Activated naive CD8-positive, alpha-beta T cell treated with anti-CD3 and anti-CD28 coated beads, Interleukin-2, amount 10 ng/mL, durations not matched to agents 7 days and 5 days (primary cell): Measurements from ENCODE around the gene IL24. TPM values are rescaled to one million over a fixed set of nuclear protein-coding genes. Genes with fewer than 3 reads are reported as not detected.

Source experiments
- ATAC-seq: fragments of 150-1000 bp; cut with Tn5 transposase; one replicate; pipeline ENCODE4 v1.10.0; 2021; ENCODE audit warnings: low read depth, moderate library complexity
- POLR2A ChIA-PET: fragments of 350-600 bp; sonication (Branson Sonifier 250); formaldehyde crosslinking; loops from one replicate; lab custom pipeline; 2021; ENCODE audit warnings: antibody characterized with exemption; lab: Charles Lee
- DNase-seq: peaks from one replicate; pipeline ENCODE4 v3.0.0; 2021
- H3K27ac Mint-ChIP-seq: one replicate; pipeline ENCODE4 v1.8.0; 2022; ENCODE audit warnings: mild to moderate bottlenecking, mixed read lengths
- H3K27me3 Mint-ChIP-seq: one replicate; pipeline ENCODE4 v1.8.0; 2022; ENCODE audit warnings: mild to moderate bottlenecking, moderate library complexity, mixed read lengths
- H3K36me3 Mint-ChIP-seq: one replicate; pipeline ENCODE4 v1.8.0; 2021; ENCODE audit warnings: mild to moderate bottlenecking, mixed read lengths
- H3K4me1 Mint-ChIP-seq: one replicate; pipeline ENCODE4 v1.8.0; 2021; ENCODE audit warnings: mixed read lengths
- H3K4me3 Mint-ChIP-seq: one replicate; pipeline ENCODE4 v1.8.0; 2022; ENCODE audit warnings: mild to moderate bottlenecking, moderate library complexity, mixed read lengths
- H3K9me3 Mint-ChIP-seq: one replicate; pipeline ENCODE4 v1.8.0; 2021; ENCODE audit warnings: mixed read lengths
- total RNA-seq, 2 experiments: library from RNA; stranded (reverse); gene quantifications; one replicate each; pipeline ENCODE4 v1.2.3, GENCODE V29; 2021

Gene IL24
- total RNA-seq, 2 experiments from 2014 or later, result not detected

DNA sequence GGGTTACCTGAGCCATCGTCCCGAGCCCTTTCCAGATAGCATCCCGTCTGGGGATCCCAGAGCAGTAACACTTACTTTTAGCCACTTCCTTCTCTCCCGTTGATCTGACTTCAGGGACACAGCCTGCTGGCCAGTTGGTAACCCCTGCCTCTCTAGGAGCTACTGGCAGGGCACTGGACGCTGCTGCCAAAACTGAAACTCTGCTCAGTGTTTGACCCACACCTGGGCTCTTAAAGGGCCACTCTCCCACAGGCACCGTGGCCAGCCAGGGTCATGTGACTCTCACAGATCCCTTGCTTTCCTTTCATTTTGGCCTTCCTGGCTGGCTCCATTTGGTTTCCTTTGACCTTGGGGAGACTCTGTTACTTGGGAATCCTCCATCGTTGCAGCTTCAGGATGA lies 49.0 kb downstream of the IL24 start, which contains the start of gene PIGR:
PIGR (minus strand) TSS at position 206 of the 400 bp plus-strand sequence. CDS start 5,935 bp downstream, outside the sequence.
- Mint-ChIP-seq H3K27me3 (peaks cover 15% of the 10 kb centered on the region), H3K4me1 (no peaks in the 10 kb centered on the region), H3K27ac (no peak within 1 kb of the TSS), H3K9me3 (no peaks in the 10 kb centered on the region), H3K4me3 (no peak within 1 kb of the TSS), H3K36me3 (no peaks in the 10 kb centered on the region)
- ATAC-seq (no peak), DNase-seq (no peak)
- POLR2A ChIA-PET, result no interaction called here

DNA sequence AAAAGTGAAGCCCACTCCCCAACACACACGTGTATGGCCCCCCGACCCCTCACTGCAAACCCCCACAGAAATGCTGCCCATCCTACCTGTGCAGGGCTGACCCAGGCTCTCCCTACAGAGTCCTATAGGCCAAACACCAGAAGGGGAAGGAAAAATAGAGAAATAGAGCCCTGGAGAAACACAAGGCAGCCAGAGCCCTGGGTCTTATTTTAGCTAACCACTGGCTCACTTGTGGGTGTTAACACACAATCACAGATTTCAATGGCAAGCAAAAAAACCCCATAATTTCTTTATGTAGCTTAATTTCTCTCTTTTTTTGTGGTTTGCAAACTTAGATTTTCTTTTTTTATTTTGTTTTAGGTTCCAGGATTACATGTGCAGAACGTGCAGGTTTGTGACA lies 50.0 kb downstream of the IL24 start:
- Mint-ChIP-seq H3K27me3 (peaks cover 17% of the 10 kb centered on the region), H3K9me3 (no peaks in the 10 kb centered on the region), H3K4me3 (no peak overlapping the region), H3K4me1 (peaks cover 3% of the 10 kb centered on the region), H3K36me3 (no peaks in the 10 kb centered on the region), H3K27ac (no peak overlapping the region)
- ATAC-seq (no peak), DNase-seq (no peak)
- POLR2A ChIA-PET, result no interaction called here

DNA sequence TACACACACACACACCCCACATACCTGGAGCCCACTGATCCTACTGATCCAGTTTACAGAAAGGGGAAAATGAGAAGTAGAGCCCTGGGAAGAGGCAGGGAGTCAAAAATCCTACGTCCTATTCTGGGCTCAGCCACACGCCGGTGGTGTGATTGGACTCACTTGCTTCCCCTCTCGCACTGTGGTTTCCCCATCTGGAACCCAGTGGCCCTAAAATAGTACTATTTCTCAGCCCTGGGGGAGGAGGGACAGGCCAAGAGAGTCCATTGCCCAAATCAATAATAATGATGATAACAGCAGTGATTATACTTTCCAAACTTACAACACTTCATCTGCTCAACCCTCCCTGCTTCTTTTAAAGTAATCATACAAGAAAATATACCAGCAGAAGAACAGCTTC lies 52.0 kb downstream of the IL24 start:
- POLR2A ChIA-PET, result no interaction called here
- ATAC-seq, result no peak
- no peak overlapping the region for H3K27ac Mint-ChIP-seq

DNA sequence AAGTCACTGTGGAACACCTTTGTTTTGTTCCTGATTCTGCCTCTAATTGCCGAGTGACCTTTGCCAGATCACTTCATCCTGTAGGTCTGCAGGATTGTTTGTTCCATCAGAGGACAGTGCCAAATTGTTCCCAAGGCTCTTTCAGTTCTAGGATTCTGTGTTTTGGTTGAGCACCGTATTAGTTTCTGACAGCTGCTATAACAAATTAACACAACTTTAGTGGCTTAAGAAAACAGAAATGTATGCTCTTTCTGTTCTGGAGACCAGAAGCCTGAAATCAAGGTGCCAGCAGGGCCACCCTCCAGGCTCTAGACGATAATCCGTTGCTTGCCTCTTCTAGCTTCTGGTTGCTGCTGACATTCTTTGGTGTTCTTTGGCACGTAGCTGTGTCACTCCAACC lies 52.4 kb downstream of the IL24 start:
- Mint-ChIP-seq H3K4me3 (no peak overlapping the region), H3K4me1 (peaks cover 11% of the 10 kb centered on the region)
- DNase-seq, result no peak

More for the DNA sequence above, 52.0 kb downstream of the IL24 start:
- Mint-ChIP-seq H3K9me3 (no peaks in the 10 kb centered on the region), H3K36me3 (no peaks in the 10 kb centered on the region), H3K4me3 (no peak overlapping the region), H3K4me1 (peaks cover 7% of the 10 kb centered on the region), H3K27me3 (peaks cover 9% of the 10 kb centered on the region)
- no peak for DNase-seq

DNA sequence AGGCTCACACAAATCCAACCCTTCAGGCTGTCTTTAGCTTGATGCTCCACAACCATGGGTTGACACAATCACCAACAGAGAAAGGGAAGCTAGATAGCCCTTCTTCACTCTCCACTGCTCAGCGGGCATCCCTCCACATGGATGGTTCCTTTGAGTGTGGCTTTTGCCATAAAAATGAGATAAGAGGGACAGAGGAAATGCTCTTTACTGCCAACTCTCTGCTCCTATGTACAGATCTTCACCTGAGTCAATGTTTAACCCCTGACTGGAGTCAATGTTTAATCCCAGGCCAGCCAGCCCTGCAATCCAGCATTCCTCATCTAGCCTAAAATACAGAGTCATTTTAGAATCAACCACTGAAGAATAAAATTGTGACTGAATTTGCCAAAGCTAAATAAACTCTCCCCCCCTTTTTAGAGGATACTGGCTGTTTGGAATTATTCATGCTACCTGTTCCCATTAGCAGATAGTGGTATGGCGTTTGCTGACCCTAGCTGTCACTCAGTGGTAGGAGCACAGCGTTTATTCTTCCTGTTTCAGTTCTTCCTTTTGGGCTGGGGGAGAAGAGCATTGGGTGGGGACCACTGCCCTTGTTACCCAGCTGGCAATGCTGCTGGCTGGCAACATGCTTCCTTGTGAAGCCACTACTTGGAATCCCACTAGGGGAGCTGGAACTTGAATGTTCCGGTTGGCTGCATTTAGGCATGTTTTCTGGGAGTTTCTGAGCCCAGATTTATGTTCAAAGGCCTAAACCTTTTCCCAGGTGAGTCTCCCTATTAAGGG lies 54.3 kb downstream of the IL24 start:
- Mint-ChIP-seq H3K4me3 (no peak overlapping the region), H3K36me3 (no peaks in the 10 kb centered on the region), H3K4me1 (peaks cover 19% of the 10 kb centered on the region), H3K9me3 (no peaks in the 10 kb centered on the region), H3K27me3 (peaks cover 4% of the 10 kb centered on the region), H3K27ac (no peak overlapping the region)
- DNase-seq (no peak), ATAC-seq (no peak)
- POLR2A ChIA-PET, result no interaction called here

More for the DNA sequence above, 52.4 kb downstream of the IL24 start:
- Mint-ChIP-seq H3K9me3 (no peaks in the 10 kb centered on the region), H3K27ac (no peak overlapping the region), H3K36me3 (no peaks in the 10 kb centered on the region), H3K27me3 (peaks cover 6% of the 10 kb centered on the region)
- no peak for ATAC-seq
- POLR2A ChIA-PET, result no interaction called here

DNA sequence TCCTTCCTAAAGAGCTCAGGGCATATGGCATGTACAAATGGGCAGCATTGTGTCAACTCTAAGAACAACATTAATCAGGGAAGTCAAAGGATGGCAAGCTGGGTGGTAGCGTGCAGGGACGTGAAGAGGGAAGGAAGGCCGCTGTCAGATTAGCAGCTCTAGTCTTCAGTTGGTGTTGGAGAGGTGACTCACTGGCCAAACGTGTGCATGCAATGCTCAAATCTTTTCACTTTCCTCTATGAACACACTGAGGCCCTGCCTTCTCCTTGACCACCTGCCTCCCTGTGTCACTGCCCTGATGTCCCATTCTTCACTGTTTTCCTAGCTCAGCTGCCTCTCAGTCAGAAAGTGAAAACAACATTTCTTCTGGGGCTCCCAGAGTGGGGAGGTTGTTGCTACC lies 54.9 kb downstream of the IL24 start:
- POLR2A ChIA-PET, result no interaction called here

DNA sequence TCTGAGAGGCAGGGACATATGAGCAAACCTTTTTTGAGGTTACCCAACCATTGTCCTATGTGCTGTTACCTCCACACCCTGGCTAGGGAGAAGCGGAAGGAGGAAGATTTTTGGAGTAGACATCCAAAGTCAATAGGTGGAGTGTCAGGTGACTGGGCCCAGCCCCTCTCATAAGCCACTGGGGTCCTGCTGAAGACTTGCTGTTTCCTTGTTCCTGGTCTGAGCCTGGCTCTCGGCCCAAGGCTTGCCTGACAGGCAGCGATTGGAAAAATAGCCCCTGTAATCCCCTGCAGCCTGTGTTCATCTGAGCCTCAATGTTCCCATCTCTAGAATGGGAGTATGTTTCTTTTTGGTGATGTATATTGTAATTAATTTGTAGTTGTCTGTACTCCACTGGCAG lies 55.9 kb downstream of the IL24 start:
- peaks cover 4% of the 10 kb centered on the region for H3K27me3 Mint-ChIP-seq
- H3K4me1 Mint-ChIP-seq, result peaks cover 19% of the 10 kb centered on the region
- DNase-seq (no peak), ATAC-seq (no peak)
- POLR2A ChIA-PET, result interaction anchor here (0.7 kb wide), 1 partner anchor 31 kb away, joined by 3 read pairs; the partner anchor contains the start of gene FCMR
- H3K4me3 Mint-ChIP-seq, result no peak overlapping the region
- H3K36me3 Mint-ChIP-seq, result no peaks in the 10 kb centered on the region
- H3K27ac Mint-ChIP-seq, result no peak overlapping the region
- no peaks in the 10 kb centered on the region for H3K9me3 Mint-ChIP-seq

More for the DNA sequence above, 54.9 kb downstream of the IL24 start:
- Mint-ChIP-seq H3K9me3 (no peaks in the 10 kb centered on the region), H3K36me3 (no peaks in the 10 kb centered on the region), H3K27me3 (peaks cover 4% of the 10 kb centered on the region), H3K4me3 (no peak overlapping the region), H3K27ac (no peak overlapping the region), H3K4me1 (peaks cover 19% of the 10 kb centered on the region)
- ATAC-seq (no peak), DNase-seq (no peak)

DNA sequence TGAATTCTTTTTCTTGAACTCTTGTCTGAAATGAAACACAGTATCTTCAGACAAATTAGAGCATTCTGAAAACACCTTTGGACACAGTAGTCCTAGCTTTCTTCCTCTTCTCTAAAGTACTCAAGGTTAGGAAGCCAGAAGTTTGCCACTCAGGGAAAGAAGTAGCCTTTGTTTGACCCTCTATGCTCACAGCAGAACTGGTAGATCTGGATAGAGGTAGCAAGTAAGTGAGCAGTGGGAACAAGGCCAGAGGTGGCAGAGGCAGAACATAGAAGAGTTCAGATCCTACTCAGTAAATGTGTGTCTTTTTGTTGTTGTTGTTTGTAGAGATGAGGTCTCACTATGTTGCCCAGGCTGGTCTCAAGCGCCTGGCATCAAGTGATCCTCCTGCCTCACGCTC lies 56.4 kb downstream of the IL24 start:
- no peak overlapping the region for H3K4me3 Mint-ChIP-seq
- peaks cover 4% of the 10 kb centered on the region for H3K27me3 Mint-ChIP-seq
- H3K27ac Mint-ChIP-seq, result no peak overlapping the region
- POLR2A ChIA-PET, result interaction anchor here (1.5 kb wide), 1 partner anchor 32 kb away, joined by 3 read pairs; the partner anchor contains the start of gene FCMR
- H3K36me3 Mint-ChIP-seq, result no peaks in the 10 kb centered on the region
- H3K9me3 Mint-ChIP-seq, result no peaks in the 10 kb centered on the region
- DNase-seq, result no peak
- no peak for ATAC-seq
- H3K4me1 Mint-ChIP-seq, result peaks cover 19% of the 10 kb centered on the region

Other genes starting within 250 kb of the IL24 start
- gene MAPKAPK2, start 212.5 kb upstream of the IL24 start, total RNA-seq, result 10 to 100 TPM; 72.6 to 74.9 TPM
- not detected for gene IL19, start 126.7 kb upstream of the IL24 start, total RNA-seq
- under 1 TPM in 1 of 2 experiments, not detected in 1; 0.17 TPM for gene IL10, start 124.9 kb upstream of the IL24 start, total RNA-seq
- gene IL20, start 31.8 kb upstream of the IL24 start, total RNA-seq, result not detected
- 100 to 1,000 TPM; 145 to 159 TPM for gene FCMR, start 24.5 kb downstream of the IL24 start, total RNA-seq
- gene PIGR, start 49.0 kb downstream of the IL24 start, total RNA-seq, result not detected
- gene FCAMR, start 73.0 kb downstream of the IL24 start, total RNA-seq, result under 1 TPM in 1 of 2 experiments, not detected in 1; 0.22 TPM
- gene C1orf116, start 135.3 kb downstream of the IL24 start, total RNA-seq, result not detected
- 10 to 100 TPM; 10.1 to 10.2 TPM for gene YOD1, start 153.8 kb downstream of the IL24 start, total RNA-seq
- 1 to 10 TPM; 4.6 to 4.8 TPM for gene PFKFB2, start 155.8 kb downstream of the IL24 start, total RNA-seq
- 1 to 10 TPM; 1.0 to 2.7 TPM for gene C4BPB, start 191.4 kb downstream of the IL24 start, total RNA-seq
- gene C4BPA, start 206.8 kb downstream of the IL24 start, total RNA-seq, result not detected